WTC11 (cell line): ENCODE measurements around the gene KSR2. TPM values are rescaled to one million over a fixed set of nuclear protein-coding genes. Genes with fewer than 3 reads are reported as not detected.

ENCODE experiments used
- ATAC-seq: fragments of 200-7000 bp; cut with Tn5 transposase; 2 replicates; pipeline ENCODE4 v1.10.0; 2021; ENCODE audit warnings: mild to moderate bottlenecking, moderate library complexity
- CTCF ChIA-PET: fragments of 300-600 bp; sonication (Branson Sonifier 250); formaldehyde crosslinking; loops from one replicate; lab custom pipeline; 2021; ENCODE audit warnings: antibody characterized with exemption; lab: Charles Lee
- POLR2A ChIA-PET: fragments of 350-600 bp; sonication (Branson Sonifier 250); formaldehyde crosslinking; loops from one replicate; lab custom pipeline; 2021; ENCODE audit warnings: antibody characterized with exemption; lab: Charles Lee
- DNase-seq: peaks from one replicate; pipeline ENCODE4 v3.0.0; 2021; ENCODE audit warnings: low spot score
- H3K27ac Mint-ChIP-seq: 2 replicates; pipeline ENCODE4 v1.8.0; 2021; ENCODE audit warnings: mixed read lengths
- H3K27me3 Mint-ChIP-seq: 2 replicates; pipeline ENCODE4 v1.8.0; 2021; ENCODE audit warnings: low read depth, mild to moderate bottlenecking, moderate library complexity, mixed read lengths
- H3K36me3 Mint-ChIP-seq: 2 replicates; pipeline ENCODE4 v1.8.0; 2021; ENCODE audit warnings: mixed read lengths
- H3K4me1 Mint-ChIP-seq: 2 replicates; pipeline ENCODE4 v1.8.0; 2022; ENCODE audit warnings: mixed read lengths
- H3K4me3 Mint-ChIP-seq: 2 replicates; pipeline ENCODE4 v1.8.0; 2021; ENCODE audit warnings: mild to moderate bottlenecking, moderate library complexity, mixed read lengths
- H3K9me3 Mint-ChIP-seq: 2 replicates; pipeline ENCODE4 v1.8.0; 2021; ENCODE audit warnings: mixed read lengths
- AFF4 ChIP-seq: sonication (generic); formaldehyde crosslinking; IDR thresholded peaks from 2 replicates; pipeline ENCODE4 v1.8.1; 2023; ENCODE audit warnings: mild to moderate bottlenecking, missing genetic modification reagents, borderline replicate concordance
- ARID4B ChIP-seq: sonication (generic); formaldehyde crosslinking; IDR thresholded peaks from 2 replicates; pipeline ENCODE4 v1.8.0; 2023; ENCODE audit warnings: missing genetic modification reagents, mild to moderate bottlenecking, borderline replicate concordance
- ESRRA ChIP-seq: sonication (generic); formaldehyde crosslinking; IDR thresholded peaks from 2 replicates; pipeline ENCODE4 v1.8.1; 2022; ENCODE audit warnings: mild to moderate bottlenecking, missing genetic modification reagents, borderline replicate concordance
- GABPB1 ChIP-seq: sonication (generic); formaldehyde crosslinking; IDR thresholded peaks from 2 replicates; pipeline ENCODE4 v1.8.1; 2023; ENCODE audit warnings: mild to moderate bottlenecking, missing genetic modification reagents
- MYBL2 ChIP-seq: sonication (generic); formaldehyde crosslinking; IDR thresholded peaks from 2 replicates; pipeline ENCODE4 v1.8.1; 2023; ENCODE audit warnings: mild to moderate bottlenecking, moderate library complexity, missing genetic modification reagents
- NR1H2 ChIP-seq: sonication (generic); formaldehyde crosslinking; IDR thresholded peaks from 2 replicates; pipeline ENCODE4 v1.9.0; 2021; ENCODE audit warnings: mild to moderate bottlenecking, moderate library complexity, missing genetic modification reagents
- RELA ChIP-seq: sonication (generic); formaldehyde crosslinking; IDR thresholded peaks from 2 replicates; pipeline ENCODE4 v1.8.1; 2022; ENCODE audit warnings: missing genetic modification reagents, mild to moderate bottlenecking, borderline replicate concordance
- SP1 ChIP-seq: sonication (generic); formaldehyde crosslinking; conservative IDR thresholded peaks from 2 replicates; pipeline ENCODE4 v1.8.1; 2022; ENCODE audit warnings: missing genetic modification reagents
- TEAD4 ChIP-seq: sonication (generic); formaldehyde crosslinking; IDR thresholded peaks from 2 replicates; pipeline ENCODE4 v1.8.0; 2022; ENCODE audit warnings: mild to moderate bottlenecking, missing genetic modification reagents
- ZBTB21 ChIP-seq: sonication (generic); formaldehyde crosslinking; IDR thresholded peaks from 2 replicates; pipeline ENCODE4 v1.8.1; 2023; ENCODE audit warnings: mild to moderate bottlenecking, missing genetic modification reagents, borderline replicate concordance
- ZBTB43 ChIP-seq: sonication (generic); formaldehyde crosslinking; IDR thresholded peaks from 2 replicates; pipeline ENCODE4 v1.8.1; 2023; ENCODE audit warnings: mild to moderate bottlenecking, missing genetic modification reagents
- total RNA-seq: library from RNA; stranded (reverse); gene quantifications from 3 replicates; pipeline ENCODE4 v1.2.3, GENCODE V29; 2021
- TF ChIP-seq, protein P1 (sequence below): fragments of 250-450 bp; sonication (Bioruptor Pico); IDR thresholded peaks from 2 replicates; pipeline ENCODE4 v1.9.0; 2021; ENCODE audit warnings: mild to moderate bottlenecking, borderline replicate concordance
- TF ChIP-seq, protein P2 (sequence below): sonication (generic); formaldehyde crosslinking; IDR thresholded peaks from 2 replicates; pipeline ENCODE4 v1.8.1; 2023; ENCODE audit warnings: mild to moderate bottlenecking, missing genetic modification reagents, moderate library complexity

KSR2 gene
- total RNA-seq, 1 experiment from 2014 or later, result 2.4 TPM

GRCh38 chr12:117502633-117503032, 466.2 kb downstream of the KSR2 start (continued):
- TF ChIP-seq TEAD4 (CRISPR knock-in tag) (no peak), GABPB1 (no peak), RELA (no peak), ZBTB43 (CRISPR knock-in tag) (no peak), ARID4B (no peak), SP1 (CRISPR knock-in tag) (no peak), ZBTB21 (CRISPR knock-in tag) (no peak), ESRRA (CRISPR knock-in tag) (no peak), MYBL2 (no peak), NR1H2 (CRISPR knock-in tag) (no peak)

DNA sequence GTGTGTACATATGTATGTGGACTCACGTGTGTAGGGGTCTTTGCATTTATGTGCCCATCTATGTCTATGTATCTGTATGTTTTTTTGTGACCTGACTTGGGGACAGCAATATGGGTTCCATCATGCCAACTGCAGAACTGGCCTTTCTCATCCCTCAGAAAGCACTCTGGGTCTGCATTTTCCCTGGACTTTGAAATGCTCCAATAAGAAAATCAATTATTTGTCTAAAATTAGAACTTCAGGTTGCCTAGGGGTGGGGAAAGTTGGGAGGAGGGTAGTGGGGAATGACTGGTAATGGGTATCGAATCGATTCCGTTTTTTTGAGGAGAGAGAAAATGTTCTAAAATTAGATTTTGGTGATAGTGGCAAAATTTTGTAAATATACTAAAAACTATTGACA, 466.6 kb downstream of the KSR2 start:
- CTCF ChIA-PET, result no interaction called here
- ATAC-seq (no peak), DNase-seq (no peak)
- TF ChIP-seq ZBTB43 (CRISPR knock-in tag), result no peak
- no peak for TF ChIP-seq AFF4 (CRISPR knock-in tag)
- TF ChIP-seq, protein P1, sequence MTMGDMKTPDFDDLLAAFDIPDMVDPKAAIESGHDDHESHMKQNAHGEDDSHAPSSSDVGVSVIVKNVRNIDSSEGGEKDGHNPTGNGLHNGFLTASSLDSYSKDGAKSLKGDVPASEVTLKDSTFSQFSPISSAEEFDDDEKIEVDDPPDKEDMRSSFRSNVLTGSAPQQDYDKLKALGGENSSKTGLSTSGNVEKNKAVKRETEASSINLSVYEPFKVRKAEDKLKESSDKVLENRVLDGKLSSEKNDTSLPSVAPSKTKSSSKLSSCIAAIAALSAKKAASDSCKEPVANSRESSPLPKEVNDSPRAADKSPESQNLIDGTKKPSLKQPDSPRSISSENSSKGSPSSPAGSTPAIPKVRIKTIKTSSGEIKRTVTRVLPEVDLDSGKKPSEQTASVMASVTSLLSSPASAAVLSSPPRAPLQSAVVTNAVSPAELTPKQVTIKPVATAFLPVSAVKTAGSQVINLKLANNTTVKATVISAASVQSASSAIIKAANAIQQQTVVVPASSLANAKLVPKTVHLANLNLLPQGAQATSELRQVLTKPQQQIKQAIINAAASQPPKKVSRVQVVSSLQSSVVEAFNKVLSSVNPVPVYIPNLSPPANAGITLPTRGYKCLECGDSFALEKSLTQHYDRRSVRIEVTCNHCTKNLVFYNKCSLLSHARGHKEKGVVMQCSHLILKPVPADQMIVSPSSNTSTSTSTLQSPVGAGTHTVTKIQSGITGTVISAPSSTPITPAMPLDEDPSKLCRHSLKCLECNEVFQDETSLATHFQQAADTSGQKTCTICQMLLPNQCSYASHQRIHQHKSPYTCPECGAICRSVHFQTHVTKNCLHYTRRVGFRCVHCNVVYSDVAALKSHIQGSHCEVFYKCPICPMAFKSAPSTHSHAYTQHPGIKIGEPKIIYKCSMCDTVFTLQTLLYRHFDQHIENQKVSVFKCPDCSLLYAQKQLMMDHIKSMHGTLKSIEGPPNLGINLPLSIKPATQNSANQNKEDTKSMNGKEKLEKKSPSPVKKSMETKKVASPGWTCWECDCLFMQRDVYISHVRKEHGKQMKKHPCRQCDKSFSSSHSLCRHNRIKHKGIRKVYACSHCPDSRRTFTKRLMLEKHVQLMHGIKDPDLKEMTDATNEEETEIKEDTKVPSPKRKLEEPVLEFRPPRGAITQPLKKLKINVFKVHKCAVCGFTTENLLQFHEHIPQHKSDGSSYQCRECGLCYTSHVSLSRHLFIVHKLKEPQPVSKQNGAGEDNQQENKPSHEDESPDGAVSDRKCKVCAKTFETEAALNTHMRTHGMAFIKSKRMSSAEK (CRISPR knock-in tag), result no peak
- TF ChIP-seq SP1 (CRISPR knock-in tag), result no peak
- TF ChIP-seq, protein P2, sequence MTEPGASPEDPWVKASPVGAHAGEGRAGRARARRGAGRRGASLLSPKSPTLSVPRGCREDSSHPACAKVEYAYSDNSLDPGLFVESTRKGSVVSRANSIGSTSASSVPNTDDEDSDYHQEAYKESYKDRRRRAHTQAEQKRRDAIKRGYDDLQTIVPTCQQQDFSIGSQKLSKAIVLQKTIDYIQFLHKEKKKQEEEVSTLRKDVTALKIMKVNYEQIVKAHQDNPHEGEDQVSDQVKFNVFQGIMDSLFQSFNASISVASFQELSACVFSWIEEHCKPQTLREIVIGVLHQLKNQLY (CRISPR knock-in tag), result no peak
- no peaks in the 10 kb centered on the region for H3K27me3 Mint-ChIP-seq
- H3K4me3 Mint-ChIP-seq, result no peak overlapping the region
- H3K4me1 Mint-ChIP-seq, result peaks cover 11% of the 10 kb centered on the region
- POLR2A ChIA-PET, result no interaction called here
- no peaks in the 10 kb centered on the region for H3K36me3 Mint-ChIP-seq
- H3K9me3 Mint-ChIP-seq, result no peaks in the 10 kb centered on the region
- H3K27ac Mint-ChIP-seq, result no peak overlapping the region
